Vagina (tissue), 2 donors: ENCODE results near the gene DMD. TPM values are rescaled to one million over a fixed set of nuclear protein-coding genes. Genes with fewer than 3 reads are reported as not detected.

Experiments used
- DNase-seq, 2 donors: peaks; one replicate each; pipeline ENCODE4 v3.0.0-alpha.2; 2017; ENCODE audit errors: extremely low spot score in 2 of 2
- H3K27ac ChIP-seq: fragments of 200-600 bp; sonication (generic); one replicate; pipeline ENCODE4 v1.5.1; 2019
- H3K27me3 ChIP-seq: fragments of 200-600 bp; sonication (generic); one replicate; pipeline ENCODE4 v1.5.1; 2019
- H3K36me3 ChIP-seq, 2 donors: fragments of 200-600 bp; sonication (generic); one replicate each; pipeline ENCODE4 v1.5.1; 2017 to 2019
- H3K4me1 ChIP-seq: fragments of 200-600 bp; sonication (generic); one replicate; pipeline ENCODE4 v1.5.1; 2019
- H3K4me3 ChIP-seq, 2 donors: fragments of 200-600 bp; sonication (generic); 1 replicate in 1 of 2; 2 replicates in 1 of 2; pipeline ENCODE4 v1.5.1; 2016 to 2019
- H3K9me3 ChIP-seq: fragments of 200-600 bp; sonication (generic); one replicate; pipeline ENCODE4 v1.5.1; 2019
- POLR2A ChIP-seq, 2 donors: fragments of 450-650 bp; IDR thresholded peaks; one replicate each; pipeline ENCODE4 v1.6.1; 2017; ENCODE audit warnings: antibody characterized with exemption in 2 of 2, mild to moderate bottlenecking in 2 of 2, moderate library complexity in 2 of 2
- POLR2AphosphoS5 ChIP-seq, 2 donors: sonication (generic); formaldehyde crosslinking; IDR thresholded peaks; one replicate each; pipeline ENCODE4 v1.9.0; 2017; ENCODE audit warnings: antibody characterized with exemption in 2 of 2, mild to moderate bottlenecking in 2 of 2, low read depth in 1 of 2; ENCODE audit not compliant: insufficient read depth in 1 of 2
- intact Hi-C: fragments of 100-400 bp; cut with DNase I; formaldehyde crosslinking; loops from one replicate; pipeline ENCODE4 v1.15.1; 2023
- microRNA-seq: library from miRNA; unstranded; fragments of <30 nt; microRNA quantifications from one replicate; pipeline ENCODE4, GENCODE V29; 2017; ENCODE audit warnings: borderline number of aligned reads, borderline replicate concordance
- small RNA-seq: library from RNA; depleted of rRNA; stranded (forward); fragments of <200 nt; gene quantifications from one replicate; pipeline ENCODE3, GENCODE V24; 2016
- total RNA-seq: library from RNA; depleted of rRNA; stranded (reverse); fragments of >200 nt; gene quantifications from one replicate; pipeline ENCODE4 v1.2.3, GENCODE V29; 2016
- TF ChIP-seq, protein P1 (sequence below), 3 experiments: fragments of 450-650 bp in 2 of 3; fragments of 200-600 bp in 1 of 3; sonication (generic) in 1 of 3; IDR thresholded peaks; one replicate each; pipeline ENCODE4 v1.5.1; 2017 to 2019; ENCODE audit warnings: antibody characterized with exemption in 3 of 3, mild to moderate bottlenecking in 2 of 3, moderate library complexity in 2 of 3

Gene DMD
- total RNA-seq, 1 donor from 2014 or later: 25.8 TPM

DNA sequence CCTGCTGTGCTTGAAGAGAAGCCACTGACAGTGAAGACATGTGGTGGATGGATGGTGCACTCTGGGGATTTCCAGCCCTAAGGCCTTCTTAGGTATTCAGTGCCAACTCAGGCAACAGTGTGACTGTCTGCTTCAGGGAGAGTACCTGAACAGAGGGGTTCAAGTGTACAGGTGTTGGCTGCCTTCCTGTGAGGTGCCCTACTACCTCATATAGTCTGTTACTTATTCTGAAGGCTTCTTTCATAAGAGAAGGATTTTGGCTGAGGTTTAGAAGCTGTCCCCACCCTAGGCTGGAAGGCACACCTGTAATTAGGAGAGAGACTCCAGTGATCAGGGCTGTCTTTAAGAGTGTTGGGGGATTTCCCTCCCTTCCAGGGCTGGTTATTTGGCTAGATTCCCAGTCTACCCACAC is 2141.3 kb downstream of the DMD start:
- no peak for DNase-seq
- TF ChIP-seq, protein P1, sequence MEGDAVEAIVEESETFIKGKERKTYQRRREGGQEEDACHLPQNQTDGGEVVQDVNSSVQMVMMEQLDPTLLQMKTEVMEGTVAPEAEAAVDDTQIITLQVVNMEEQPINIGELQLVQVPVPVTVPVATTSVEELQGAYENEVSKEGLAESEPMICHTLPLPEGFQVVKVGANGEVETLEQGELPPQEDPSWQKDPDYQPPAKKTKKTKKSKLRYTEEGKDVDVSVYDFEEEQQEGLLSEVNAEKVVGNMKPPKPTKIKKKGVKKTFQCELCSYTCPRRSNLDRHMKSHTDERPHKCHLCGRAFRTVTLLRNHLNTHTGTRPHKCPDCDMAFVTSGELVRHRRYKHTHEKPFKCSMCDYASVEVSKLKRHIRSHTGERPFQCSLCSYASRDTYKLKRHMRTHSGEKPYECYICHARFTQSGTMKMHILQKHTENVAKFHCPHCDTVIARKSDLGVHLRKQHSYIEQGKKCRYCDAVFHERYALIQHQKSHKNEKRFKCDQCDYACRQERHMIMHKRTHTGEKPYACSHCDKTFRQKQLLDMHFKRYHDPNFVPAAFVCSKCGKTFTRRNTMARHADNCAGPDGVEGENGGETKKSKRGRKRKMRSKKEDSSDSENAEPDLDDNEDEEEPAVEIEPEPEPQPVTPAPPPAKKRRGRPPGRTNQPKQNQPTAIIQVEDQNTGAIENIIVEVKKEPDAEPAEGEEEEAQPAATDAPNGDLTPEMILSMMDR (IDR thresholded peaks at IDR 0.05): no peak
- TF ChIP-seq POLR2A (IDR thresholded peaks at IDR 0.05): no peak
- TF ChIP-seq POLR2AphosphoS5 (IDR thresholded peaks at IDR 0.05; ENCODE audit: insufficient read depth in 1 of 2, low read depth in 1 of 2): no peak
- Histone ChIP-seq H3K4me1 (no peaks in the 10 kb centered on the region), H3K36me3 (no peaks in the 10 kb centered on the region), H3K27me3 (no peaks in the 10 kb centered on the region), H3K27ac (no peak overlapping the region), H3K4me3 (no peak overlapping the region), H3K9me3 (no peaks in the 10 kb centered on the region)
- intact Hi-C loops: no loop called here

Small RNAs within 50 kb of the gene (microRNA-seq; reads per million reads assigned to microRNA genes)
- gene MIR3915: not detected
- not detected for gene MIR548F5

Small RNAs within 50 kb of the gene (small RNA-seq; reads per million reads assigned to genes)
- gene MIR3915 (not detected), gene MIR548F5 (not detected), gene RNA5SP501 (not detected), gene RNU6-894P (not detected)
